SIG-M5 (cell line): ENCODE results near the gene HADHA.

Experiments
- DNase-seq: peaks from one replicate; lab custom pipeline; 2025; lab: John Stamatoyannopoulos, UW

Gene HADHA

GRCh38 chr2:26191316-26192159 is 52.9 kb downstream of the HADHA start:
- DNase-seq, result no peak

GRCh38 chr2:26190369-26190768 is 54.1 kb downstream of the HADHA start:
- no peak for DNase-seq

GRCh38 chr2:26189751-26190150 is 54.7 kb downstream of the HADHA start:
- no peak for DNase-seq

GRCh38 chr2:26189123-26189522 is 55.3 kb downstream of the HADHA start:
- no peak for DNase-seq

- DNase-seq, result no peak
Measured at GRCh38 chr2:26187537-26188104, 56.8 kb downstream of the HADHA start.

GRCh38 chr2:26187114-26187513 is 57.3 kb downstream of the HADHA start:
- no peak for DNase-seq

- no peak for DNase-seq
Measured at GRCh38 chr2:26185954-26186770, 58.3 kb downstream of the HADHA start.

- no peak for DNase-seq
Measured at GRCh38 chr2:26185304-26185928, 59.0 kb downstream of the HADHA start.

GRCh38 chr2:26184555-26185303 is 59.7 kb downstream of the HADHA start:
- DNase-seq, result no peak

- DNase-seq, result no peak
Measured at GRCh38 chr2:26184121-26184520, 60.3 kb downstream of the HADHA start.

- no peak for DNase-seq
Measured at GRCh38 chr2:26182887-26183630, 61.4 kb downstream of the HADHA start.

- no peak for DNase-seq
Measured at GRCh38 chr2:26182441-26182840, 62.0 kb downstream of the HADHA start.

- DNase-seq, result no peak
Measured at GRCh38 chr2:26179446-26179913, 65.0 kb downstream of the HADHA start.

- DNase-seq, result no peak
Measured at GRCh38 chr2:26178746-26179436, 65.5 kb downstream of the HADHA start.

- DNase-seq, result no peak
Measured at GRCh38 chr2:26178246-26178645, 66.2 kb downstream of the HADHA start.

- DNase-seq, result no peak
Measured at GRCh38 chr2:26177122-26177521, 67.3 kb downstream of the HADHA start.

GRCh38 chr2:26176279-26176615 is 68.2 kb downstream of the HADHA start:
- no peak for DNase-seq

GRCh38 chr2:26175466-26176278 is 68.8 kb downstream of the HADHA start:
- no peak for DNase-seq

- no peak for DNase-seq
Measured at GRCh38 chr2:26174691-26175465, 69.6 kb downstream of the HADHA start.
